Measurements from ENCODE around the gene AVPR1B.

AVPR1B gene, protein sequence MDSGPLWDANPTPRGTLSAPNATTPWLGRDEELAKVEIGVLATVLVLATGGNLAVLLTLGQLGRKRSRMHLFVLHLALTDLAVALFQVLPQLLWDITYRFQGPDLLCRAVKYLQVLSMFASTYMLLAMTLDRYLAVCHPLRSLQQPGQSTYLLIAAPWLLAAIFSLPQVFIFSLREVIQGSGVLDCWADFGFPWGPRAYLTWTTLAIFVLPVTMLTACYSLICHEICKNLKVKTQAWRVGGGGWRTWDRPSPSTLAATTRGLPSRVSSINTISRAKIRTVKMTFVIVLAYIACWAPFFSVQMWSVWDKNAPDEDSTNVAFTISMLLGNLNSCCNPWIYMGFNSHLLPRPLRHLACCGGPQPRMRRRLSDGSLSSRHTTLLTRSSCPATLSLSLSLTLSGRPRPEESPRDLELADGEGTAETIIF

DNA sequence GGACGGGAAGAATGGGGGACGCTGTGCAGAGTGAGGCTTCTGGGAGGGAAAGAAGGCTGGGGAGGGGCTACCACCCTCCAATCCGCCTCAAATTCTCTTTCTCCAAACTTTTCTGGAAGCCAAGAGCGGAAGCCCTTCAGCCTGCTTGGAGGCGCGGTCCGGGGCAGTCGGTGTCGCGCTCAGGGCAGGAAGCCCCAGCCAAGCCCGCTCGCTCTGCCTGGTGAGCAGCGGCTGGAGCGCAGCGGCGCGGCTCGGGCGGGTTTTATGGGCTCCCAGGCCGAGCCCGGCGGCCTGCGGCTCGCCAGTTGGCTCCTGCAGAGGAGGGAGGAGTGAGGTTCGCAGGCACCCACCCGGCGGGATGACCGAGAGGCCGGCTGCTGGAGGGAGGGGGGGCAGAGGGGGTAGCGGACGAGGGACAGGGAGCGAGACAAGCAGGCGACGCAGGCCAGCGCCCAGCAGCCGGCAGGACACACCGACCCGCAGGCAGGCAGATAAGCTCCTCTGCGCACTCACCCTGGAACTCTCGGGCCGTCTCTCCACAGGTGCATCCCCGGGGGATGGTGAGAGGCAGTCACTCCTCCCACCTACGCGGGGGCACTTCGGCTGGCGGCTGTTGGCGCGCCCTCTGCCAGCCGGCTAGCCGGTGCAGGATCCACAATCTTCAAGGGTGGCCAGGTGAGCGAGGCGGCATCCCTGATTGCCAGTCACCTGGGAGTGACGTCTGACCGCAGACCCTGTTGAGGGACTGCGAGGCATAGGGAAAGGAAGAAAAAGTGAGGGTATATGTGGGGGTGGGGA, at the start of gene AVPR1B:
Gene AVPR1B, minus strand, starts transcription at position 238 of the 798 bp plus-strand sequence. CDS start 498 bp downstream, outside the sequence.
- DNase-seq (ENCODE audit: low read depth): peak; percentile 6

DNA sequence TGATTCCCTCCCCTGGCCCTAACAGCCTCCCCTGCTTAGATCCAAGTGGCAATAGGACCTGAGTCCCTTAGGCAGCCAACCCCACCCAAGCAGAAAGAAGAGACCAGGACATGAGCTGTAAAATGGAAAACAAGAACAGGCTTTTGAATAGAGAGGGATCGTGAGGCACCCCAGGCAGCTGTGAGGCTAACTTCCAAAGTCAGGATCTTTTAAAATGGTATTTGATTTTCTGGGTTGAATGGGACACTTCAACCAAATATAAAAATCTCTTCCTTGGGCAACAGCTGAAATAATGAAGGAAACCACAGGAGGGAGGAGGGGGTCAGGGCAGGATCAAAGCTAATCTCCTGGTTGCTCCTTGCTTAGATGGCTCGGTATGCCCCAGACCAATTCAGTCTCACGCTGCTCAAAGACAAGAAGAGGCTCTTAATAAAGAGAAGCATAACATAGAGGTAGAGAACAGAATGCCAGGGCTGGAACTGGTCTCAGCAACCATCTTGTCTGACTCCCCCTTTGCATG, 28.6 kb upstream of the AVPR1B start:
- no peak for DNase-seq (ENCODE audit: low read depth)

DNA sequence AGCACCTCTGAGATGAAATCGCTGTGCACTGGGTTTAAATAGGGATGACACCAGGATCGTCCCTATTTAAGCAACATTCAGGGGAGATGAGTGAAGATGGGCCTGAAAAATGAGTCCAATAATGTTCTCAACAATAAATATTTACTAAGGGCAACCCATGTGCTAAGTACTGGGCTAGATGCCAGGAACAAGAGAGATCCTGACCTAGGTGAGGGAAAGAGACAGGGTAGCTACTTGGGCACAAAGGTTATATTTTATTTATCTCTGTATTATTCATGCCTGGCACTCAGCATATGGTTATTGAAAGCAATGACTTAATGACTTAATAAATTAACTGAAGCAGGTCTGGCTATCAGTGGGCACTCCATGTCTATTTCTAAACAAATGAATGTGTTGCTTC, 27.4 kb upstream of the AVPR1B start:
- DNase-seq (ENCODE audit: low read depth): no peak

DNA sequence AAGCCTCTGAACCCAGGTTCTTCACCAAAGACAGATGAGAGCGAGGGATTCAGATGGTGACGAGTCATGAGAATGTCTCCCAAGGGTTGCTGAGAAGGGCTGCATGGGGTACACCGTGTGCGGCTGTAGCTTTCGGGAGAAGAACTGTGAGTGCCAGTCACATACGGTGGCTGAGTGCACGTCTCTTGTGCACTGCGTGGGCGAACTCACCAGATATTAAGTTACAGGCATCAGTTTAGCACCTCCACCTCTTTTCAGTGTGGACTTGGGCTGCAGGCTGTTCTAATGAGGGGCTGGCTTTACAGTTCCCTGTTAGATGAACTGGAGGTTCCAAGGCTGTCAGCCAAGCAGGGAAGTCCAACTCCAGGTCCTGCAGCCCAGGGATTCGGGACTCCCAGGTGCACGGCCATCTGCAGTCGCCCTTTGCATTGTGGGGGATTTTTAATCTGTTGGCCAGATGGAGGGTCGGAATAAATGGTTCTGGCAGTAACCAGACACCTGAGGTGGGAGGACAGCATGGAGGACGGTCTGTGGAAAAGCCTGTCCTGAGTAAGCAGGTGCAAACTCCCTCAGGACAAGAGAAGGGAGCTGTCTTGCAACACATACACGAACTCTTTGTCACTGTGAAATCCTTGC, 26.5 kb upstream of the AVPR1B start:
- no peak for DNase-seq (ENCODE audit: low read depth)

DNA sequence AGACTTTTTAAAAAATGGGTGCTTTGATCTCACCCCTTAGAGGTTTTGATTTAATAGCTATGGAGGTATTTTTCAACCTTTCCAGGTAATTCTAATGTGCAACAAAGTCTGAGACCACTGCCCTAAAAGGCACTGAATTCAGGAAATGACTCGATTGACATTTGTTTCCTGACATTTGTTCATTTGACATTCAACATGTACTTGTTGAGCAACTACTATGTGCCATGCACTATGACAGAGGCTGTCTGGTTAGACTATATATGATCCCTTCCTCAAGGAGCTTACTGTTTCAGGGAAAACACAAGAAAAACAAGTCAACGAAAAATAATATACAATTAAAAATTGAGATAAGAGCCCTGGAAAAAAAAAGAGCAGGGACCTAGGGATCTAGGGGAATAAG, 25.6 kb upstream of the AVPR1B start:
- DNase-seq (ENCODE audit: low read depth): no peak

DNA sequence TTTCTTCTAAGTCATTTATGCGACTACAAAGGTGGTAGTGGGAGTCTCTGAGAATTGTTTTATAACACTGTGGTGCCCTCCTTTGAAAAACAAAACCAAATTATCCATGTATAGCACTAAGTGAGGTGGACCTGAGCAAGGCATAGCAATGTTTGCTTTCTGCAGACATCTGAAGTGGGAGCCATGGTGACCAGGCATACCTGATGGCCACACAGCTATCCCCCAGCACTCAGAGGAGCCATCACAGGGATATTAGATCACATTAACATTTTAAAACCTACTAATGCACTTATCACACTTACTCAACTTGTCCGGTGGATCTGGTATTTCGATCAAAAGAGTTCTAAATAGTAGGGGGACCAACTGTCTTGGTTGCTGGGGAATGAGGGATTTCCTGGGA, 24.8 kb upstream of the AVPR1B start:
- DNase-seq (ENCODE audit: low read depth): no peak

DNA sequence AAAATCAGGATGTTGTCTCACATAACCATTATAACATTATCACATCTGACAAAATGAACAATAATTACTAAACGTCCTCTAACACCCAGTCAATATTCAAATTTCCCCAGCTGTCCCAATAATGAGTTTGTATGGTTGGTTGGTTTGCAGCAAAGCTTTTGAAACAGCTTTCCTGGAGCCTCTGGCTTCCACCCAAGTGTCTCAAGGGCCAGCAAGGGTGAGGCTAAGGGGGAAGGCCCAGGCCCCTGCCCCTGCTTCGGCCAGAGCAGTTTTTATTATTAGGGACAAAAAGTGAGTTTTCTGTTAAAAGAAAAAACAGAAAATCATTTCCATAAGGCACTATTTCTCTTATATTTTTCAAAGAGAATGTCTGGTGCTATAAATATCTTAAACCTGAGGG, 19.1 kb upstream of the AVPR1B start:
- DNase-seq (ENCODE audit: low read depth): no peak

DNA sequence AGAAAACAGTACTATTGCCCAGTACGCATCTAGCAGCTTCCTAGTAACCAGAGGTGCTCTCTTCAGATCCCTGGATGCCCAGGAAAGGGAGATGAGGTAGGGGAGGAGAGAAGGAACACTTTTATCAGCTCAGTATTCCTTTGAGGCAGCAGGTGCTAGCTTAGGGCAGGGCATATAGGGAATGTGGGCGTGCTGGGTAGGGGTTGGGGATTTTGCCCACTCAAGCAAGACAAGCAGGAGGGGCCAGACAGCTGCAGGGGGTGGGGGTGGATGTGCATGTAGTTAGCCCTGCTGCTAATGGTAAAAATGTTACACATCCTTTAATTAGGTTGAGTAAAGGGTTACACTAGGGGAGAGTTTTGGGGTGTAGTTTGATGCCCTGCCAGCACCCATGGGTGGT, 18.1 kb upstream of the AVPR1B start:
- no peak for DNase-seq (ENCODE audit: low read depth)

DNA sequence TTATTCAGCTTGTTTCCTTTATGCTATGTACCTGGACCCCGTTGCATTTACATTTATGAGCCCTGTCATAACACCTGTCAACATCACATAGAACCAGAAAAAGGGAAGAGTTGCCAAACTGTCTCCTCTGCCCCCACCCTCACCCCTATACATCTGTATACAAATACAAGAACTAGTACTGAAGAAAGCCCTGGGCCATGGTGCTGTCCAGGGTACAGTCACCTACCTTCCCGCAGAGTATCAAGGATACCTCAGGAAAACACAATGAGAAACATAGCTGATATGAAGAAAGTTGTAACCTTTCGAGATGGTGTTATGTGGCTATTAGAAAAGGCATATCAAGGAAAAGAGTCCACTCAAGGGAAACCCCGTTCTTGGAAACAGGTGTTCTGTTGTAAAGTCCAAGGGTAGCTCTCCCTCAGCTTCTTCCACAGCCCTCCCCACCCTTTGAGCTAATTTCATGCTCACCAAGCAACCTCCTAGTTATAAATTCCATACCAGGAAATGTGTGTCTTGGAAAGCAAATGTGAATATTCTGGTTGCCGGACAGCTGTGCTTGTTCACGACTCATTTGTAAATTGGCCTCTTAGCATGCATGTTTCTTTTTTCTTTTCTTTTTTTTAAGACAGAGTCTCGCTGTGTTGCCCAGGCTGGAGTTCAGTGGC, 16.7 kb upstream of the AVPR1B start:
- DNase-seq (ENCODE audit: low read depth): no peak

DNA sequence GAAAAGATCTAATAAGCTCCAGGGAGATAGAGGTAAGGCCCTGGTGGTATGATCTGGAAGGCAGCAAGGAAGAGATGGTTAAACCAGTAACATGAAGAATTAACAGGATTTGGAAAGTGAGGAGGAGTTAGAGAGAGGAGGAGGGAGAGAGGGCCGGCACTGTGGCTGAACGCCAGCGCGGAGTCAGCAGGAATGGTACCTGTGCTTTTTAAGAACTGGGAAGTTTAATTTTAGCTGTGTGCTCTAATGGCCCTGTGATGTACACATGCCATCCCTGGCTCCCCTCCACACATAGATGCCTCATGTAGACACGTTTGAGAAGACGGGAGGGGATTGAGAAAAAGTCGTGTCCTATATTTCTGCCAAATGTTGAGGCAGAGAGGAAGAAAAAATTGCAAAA, 13.8 kb upstream of the AVPR1B start:
- no peak for DNase-seq (ENCODE audit: low read depth)

DNA sequence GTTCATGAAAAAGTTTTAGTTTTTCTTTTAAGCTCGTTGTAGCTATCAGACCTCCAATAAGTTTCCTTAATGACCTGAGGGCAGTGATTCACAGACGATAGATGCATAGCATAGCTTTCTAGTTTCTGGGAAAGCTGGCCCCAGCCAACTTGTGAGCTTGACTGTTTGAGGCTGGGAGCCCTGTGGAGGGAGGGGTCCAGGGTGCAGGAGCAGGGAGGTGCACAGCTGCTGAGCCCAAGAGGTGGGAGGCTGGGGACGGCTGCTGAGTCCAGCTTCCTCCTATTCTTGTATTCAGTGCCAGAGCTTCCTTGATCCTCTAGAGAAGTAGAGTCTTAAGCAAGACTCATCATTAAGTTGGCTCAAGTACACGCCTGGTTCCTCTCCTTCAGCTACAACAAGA, 11.0 kb upstream of the AVPR1B start:
- DNase-seq (ENCODE audit: low read depth): no peak

DNA sequence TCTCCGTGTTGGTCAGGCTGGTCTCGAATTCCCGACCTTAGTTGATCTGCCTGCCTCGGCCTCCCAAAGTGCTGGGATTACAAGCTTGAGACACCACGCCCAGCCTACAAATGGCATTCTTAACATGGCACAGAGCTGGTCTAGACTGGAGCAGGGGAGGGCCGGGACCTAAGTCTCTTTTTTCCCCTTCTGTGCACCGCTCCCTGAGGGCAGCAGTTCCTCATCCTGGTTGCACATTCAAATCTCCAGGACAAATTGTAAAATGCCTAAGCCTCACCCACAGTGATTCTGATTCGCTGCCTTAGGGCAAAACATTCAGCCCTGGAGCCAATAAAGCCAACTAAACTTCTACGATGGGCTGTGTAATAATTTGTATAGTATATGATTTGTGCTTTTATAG, 10.1 kb upstream of the AVPR1B start:
- DNase-seq (ENCODE audit: low read depth): no peak

DNA sequence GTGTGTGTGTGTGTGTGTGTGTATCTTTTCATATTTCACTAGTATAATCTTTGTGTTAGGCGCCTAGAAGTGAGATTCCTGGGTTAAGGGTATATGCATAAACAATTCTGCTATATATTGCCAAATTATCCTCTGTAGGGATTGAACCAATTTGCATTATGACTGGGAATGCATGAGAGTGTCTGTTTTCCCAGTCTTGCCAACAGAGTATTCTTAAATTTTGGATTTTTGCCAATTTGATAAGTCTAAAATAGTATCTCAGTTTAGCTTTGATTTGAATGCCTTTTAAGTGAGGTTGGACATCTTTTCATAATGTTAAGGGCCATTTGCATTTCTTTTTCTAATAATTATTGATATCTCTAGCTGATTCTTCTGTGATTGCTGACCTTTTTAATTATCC, 8.2 kb upstream of the AVPR1B start:
- DNase-seq (ENCODE audit: low read depth): no peak

DNA sequence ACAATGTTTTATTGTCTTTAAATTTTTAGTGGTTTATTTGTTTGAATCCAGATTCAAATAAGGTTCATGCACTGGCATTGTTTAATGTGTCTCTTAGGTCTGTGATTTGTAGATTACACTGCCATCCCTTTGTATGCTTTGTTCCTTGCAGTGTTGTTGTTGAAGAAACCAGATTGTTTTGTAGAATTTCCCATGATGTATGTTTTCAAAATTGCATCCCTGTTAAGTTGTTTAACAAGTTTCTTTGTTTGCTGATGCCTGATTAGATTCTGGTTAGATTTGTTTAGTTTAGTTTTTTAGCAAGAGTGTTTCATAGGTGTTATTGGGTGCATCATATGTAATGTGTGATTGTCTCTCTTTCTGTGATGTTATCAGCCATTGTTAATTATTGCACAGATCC, 5.5 kb upstream of the AVPR1B start:
- no peak for DNase-seq (ENCODE audit: low read depth)

DNA sequence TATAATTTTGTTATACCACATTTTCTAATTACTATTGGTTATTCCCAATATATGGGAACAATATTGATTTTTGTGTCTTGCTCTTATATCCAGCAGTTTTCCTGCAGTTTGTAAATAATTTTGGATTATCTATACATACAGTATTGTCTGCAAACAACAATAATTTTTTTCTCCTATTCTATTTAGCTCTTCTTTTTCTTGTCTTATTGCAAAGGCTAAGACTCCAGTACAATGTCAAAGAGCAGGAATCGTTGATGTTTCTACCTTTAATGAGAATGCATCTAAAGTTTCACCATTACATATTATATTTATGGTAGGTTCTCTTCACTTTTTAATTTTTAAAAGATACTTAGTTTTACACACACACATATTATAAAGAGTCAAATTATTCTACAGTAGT, 4.1 kb upstream of the AVPR1B start:
- no peak for DNase-seq (ENCODE audit: low read depth)

DNA sequence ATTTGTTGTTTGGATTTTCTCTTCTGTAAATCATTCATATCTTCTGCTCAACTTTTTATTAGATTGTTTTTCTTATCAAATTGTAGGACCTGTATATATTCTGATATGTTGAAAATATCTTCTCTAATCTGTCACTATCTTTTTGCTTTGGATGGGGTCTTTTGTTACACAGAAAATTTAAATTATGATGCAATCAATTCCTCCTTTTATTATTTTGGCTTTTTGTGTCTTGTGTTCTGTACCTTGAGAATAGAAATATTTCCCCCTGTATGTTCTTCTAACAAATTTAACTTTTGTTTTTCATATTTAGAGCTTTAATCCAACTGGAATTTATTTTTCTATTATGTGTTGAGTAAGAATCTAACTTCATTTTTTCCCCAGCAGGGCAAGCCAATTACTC, 3.2 kb upstream of the AVPR1B start:
- no peak for DNase-seq (ENCODE audit: low read depth)

DNA sequence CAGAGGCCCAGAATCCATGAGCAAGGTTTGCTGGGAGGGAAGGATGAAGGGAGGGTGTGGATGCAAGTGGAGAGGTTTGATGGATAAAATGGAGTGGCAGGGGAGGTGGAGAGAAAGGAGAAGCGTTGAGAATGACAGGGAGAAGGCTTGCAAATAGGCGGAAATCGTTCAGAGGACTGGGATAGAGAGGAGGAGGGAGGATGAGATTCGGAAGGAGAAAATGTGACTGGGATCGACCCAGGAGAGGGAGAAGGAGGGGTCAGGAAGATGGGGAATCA, 376 bp downstream of the AVPR1B start:
- no peak for DNase-seq (ENCODE audit: low read depth)

DNA sequence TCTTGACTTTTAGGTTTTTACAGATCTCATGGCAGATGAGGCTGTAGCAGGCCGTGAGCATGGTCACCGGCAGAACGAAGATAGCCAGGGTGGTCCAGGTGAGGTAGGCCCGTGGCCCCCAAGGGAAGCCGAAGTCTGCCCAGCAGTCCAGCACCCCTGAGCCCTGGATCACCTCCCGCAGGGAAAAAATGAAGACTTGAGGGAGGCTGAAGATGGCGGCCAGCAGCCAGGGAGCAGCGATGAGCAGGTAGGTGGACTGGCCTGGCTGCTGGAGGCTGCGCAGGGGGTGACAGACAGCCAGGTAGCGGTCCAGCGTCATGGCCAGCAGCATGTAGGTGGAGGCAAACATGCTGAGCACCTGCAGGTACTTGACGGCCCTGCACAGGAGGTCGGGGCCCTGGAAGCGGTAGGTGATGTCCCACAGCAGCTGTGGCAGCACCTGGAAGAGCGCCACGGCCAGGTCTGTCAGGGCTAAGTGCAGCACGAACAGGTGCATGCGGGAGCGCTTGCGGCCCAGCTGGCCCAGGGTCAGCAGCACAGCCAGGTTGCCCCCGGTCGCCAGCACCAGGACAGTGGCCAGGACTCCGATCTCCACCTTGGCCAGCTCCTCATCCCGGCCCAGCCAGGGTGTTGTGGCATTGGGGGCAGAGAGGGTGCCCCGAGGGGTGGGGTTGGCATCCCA, 856 bp downstream of the AVPR1B start:
- DNase-seq (ENCODE audit: low read depth): no peak

DNA sequence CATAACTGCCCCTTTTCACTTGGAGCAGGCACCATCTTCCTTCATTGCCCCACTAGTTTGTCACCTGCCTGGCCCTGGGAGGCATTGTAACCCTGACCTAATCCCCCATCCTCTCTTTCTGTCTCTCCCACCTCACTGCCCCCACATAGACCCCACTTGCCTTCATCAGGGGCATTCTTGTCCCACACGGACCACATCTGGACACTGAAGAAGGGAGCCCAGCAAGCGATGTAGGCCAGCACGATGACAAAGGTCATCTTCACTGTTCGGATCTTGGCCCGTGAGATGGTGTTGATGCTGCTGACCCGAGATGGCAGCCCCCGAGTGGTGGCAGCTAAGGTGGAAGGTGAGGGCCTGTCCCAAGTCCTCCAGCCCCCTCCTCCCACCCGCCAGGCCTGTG, 1.4 kb downstream of the AVPR1B start:
- DNase-seq (ENCODE audit: low read depth): no peak

DNA sequence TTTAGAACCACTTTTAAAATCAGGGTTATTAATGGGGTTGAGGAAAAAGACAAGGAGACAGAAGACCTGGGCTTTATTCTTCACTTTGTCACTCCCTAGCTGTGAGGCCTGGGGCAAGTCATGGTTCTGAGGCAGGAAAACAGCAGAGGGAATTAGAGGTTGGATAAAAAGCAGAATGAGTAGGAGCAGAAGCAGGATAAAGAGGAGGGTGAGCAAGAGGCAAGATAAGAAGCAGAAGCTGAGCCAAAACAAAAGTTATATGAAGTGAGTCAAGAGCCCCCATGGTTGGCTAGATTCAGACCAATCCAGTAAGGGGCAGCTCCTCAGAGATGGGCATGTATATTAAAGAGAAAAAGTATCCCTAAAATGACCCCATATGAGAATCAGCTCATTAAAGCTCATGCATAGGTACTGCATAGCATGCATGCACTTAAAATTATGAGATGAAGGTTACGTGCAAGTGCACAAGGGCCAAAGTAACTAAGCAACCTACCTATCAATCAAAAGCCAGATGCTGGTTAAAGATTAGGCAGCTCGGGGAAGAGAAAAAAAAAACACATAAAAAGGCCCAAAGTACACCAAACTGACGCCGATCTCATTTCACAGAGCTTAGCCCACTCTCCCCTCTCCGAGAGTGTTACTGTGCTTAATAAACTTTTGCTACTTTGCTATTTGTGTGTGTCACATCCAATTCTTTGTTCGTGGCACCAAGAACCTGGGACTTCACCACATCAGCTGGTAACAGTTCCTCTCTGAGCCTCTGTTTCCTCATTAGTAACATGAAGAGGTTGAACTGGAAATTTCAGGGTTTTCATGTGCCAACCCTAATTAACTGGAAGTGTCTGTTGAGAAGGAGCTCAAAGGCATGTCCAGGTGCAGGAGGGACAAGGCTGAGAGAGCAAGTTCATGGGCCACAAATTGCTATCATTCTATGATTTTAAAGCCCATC, 2.2 kb downstream of the AVPR1B start:
- no peak for DNase-seq (ENCODE audit: low read depth)
